GM12891 (cell line): ENCODE results near the gene CPNE1.

Experiments
- DNase-seq: peaks from one replicate; pipeline ENCODE4 v3.0.0; 2011; ENCODE audit warnings: low spot score; ENCODE audit not compliant: insufficient read length
- FAIRE-seq: peaks from 2 replicates; lab custom pipeline; 2011; peaks lifted over from hg19 to GRCh38; lab: Jason Lieb, UNC
- PAX5 ChIP-seq: IDR thresholded peaks from 2 replicates; pipeline ENCODE4 v1.6.1; 2011; ENCODE audit warnings: low read length, moderate library complexity, mild to moderate bottlenecking; ENCODE audit not compliant: insufficient read depth, severe bottlenecking
- POLR2A ChIP-seq: IDR thresholded peaks from 2 replicates; pipeline ENCODE4 v1.6.1; 2011; ENCODE audit warnings: low read depth, low read length, control low read depth
- POLR2AphosphoS5 ChIP-seq: IDR thresholded peaks from 2 replicates; pipeline ENCODE4 v1.6.1; 2011; ENCODE audit warnings: low read depth, low read length, control low read depth
- POU2F2 ChIP-seq: IDR thresholded peaks from 2 replicates; pipeline ENCODE4 v1.6.1; 2011; ENCODE audit warnings: low read depth, mild to moderate bottlenecking, control low read depth, low read length, moderate library complexity
- SPI1 ChIP-seq: IDR thresholded peaks from 2 replicates; pipeline ENCODE4 v1.6.1; 2011; ENCODE audit warnings: low read depth, low read length, control low read depth
- TAF1 ChIP-seq: IDR thresholded peaks from 2 replicates; pipeline ENCODE4 v1.6.1; 2011; ENCODE audit warnings: low read depth, low read length, control low read depth

Gene CPNE1

DNA sequence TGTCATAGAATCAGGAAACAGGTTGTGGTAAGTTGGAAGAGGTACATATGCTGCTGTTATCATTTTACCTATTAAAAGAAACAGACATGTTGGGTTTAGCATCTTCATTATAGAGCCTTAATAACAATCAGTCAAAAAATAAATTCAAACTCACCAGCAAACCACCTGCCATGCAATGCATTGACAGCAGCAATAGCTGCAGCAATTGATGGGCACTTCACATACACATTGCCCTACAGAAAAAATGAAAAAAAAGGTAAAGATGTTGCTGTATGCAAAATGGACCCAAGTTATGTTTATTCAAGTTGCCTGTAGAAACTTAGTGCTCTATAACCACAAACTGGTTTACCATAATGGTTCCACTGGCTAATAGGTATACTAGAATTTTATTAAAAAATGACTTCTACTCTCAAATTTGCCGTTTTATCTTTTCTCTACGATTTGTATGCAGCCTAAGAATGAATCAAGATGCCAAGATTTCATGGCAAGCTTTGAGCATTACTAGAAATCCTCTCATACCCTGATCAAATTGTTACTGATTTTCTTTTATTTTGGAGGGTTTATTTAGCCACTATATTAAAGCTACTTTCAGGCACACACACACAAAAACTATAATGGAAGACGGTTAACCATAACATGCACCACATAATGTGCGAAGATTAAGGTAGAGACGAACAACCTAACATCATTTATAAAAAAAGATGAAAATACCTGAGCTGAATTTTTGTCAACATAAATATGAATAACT lies 40.0 kb upstream of the CPNE1 start:
- DNase-seq (no peak), FAIRE-seq (no peak)
- no peak for TF ChIP-seq PAX5
- TF ChIP-seq TAF1, result no peak
- no peak for TF ChIP-seq POLR2A
- no peak for TF ChIP-seq SPI1
- no peak for TF ChIP-seq POU2F2
- TF ChIP-seq POLR2AphosphoS5, result no peak

DNA sequence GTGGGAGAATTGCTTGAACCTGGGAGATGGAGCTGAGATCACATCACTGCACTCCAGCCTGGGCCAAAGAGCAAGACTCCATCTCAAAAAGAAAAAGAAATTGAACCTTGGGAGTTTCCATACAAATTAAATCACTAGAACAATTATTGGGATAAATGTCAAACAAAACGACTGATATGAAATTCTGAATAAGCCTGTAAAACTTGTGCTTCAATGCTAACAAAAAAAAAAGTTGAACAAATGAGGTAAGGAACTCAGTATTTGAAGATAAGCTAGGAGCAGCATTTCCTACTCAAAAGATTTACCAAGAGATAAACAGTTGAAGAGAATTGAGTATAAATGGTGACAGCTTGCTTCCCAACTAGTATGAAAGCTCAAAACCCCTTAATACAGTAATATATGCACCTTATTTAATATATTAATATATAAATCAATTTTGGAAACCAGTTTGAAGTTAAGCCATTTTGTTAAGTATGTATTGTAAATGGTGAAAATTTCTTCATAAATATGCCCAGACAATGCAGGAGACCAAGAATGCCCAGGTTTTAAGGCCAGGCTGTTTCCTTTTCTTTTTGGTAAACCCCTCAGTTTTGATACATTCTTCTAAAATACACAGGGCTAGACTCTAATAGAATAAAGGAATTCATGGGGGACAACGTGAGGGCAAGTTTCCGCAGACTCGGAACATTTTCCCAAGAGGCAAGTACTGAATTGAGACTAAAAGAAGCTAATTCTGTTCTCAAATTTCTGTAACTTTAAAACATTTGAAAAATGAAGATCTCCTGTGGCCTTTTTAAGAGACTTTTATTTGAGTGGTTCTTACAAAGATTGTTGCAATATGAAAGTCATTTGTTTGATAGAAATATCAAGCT lies 38.4 kb upstream of the CPNE1 start:
- TF ChIP-seq POLR2AphosphoS5 (no peak), POLR2A (peak; percentile 40)

DNA sequence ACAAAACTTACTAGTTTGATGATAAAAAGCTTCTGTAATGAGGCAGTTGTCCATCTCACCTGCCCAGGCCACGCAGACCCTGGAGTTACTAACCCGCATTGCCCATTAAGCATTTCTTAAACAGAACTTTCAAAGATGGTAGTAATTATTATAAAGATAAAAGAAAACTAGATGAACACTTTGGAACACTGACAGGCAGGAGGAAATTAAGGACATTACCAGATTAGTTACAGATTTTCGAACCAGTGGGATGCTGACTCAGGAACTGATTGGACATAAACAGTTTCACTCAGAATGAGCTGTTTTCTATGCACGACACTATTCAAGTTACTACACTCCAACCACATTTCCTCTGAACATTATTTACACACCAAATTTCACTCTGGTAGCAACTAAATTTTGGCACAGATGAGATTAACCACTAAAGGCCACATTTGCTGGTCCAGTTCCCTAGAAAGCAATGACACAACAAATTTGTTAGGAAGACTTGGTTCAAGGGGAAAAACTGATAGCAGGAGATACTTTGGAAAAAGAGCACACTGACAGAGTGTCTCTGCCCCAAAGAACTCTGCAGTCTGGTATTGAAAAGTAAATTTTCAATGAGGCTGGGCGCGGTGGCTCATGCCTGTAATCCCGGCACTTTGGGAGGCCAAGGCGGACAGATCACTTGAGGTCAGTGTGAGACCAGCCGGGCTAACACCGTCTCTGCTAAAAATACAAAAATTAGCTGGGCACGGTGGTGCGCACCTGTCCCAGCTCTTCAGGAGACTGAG lies 37.5 kb upstream of the CPNE1 start:
- TF ChIP-seq POU2F2 (peak; percentile 61; the same call in 1 of the 2 replicates), POLR2A (no peak; the same call in 1 of the 2 replicates), POLR2AphosphoS5 (peak; percentile 77)
- no peak for FAIRE-seq
- DNase-seq, result no peak

More for the DNA sequence above, 38.4 kb upstream of the CPNE1 start:
- no peak for FAIRE-seq
- no peak for DNase-seq

DNA sequence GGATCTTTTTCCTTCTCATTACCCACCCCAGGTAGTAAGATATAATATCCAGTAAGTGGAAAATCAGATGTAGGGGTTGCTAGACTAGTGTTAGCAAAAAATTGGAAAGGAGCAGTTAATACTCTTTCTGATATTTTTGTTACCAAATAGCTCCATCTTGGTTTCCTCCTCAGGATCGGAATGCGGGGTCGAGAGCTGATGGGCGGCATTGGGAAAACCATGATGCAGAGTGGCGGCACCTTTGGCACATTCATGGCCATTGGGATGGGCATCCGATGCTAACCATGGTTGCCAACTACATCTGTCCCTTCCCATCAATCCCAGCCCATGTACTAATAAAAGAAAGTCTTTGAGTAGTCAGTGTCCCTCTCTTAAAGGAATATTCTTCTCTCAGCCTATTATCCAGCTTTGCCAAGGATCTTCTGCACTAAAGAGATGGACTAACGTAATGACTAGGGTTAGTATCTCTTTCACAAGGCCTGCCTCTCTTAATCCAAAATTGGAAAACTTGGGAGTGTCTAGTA lies 36.0 kb upstream of the CPNE1 start:
- FAIRE-seq (no peak), DNase-seq (no peak)
- TF ChIP-seq POLR2A (no peak), PAX5 (no peak), TAF1 (no peak), POU2F2 (no peak), SPI1 (no peak), POLR2AphosphoS5 (no peak)

DNA sequence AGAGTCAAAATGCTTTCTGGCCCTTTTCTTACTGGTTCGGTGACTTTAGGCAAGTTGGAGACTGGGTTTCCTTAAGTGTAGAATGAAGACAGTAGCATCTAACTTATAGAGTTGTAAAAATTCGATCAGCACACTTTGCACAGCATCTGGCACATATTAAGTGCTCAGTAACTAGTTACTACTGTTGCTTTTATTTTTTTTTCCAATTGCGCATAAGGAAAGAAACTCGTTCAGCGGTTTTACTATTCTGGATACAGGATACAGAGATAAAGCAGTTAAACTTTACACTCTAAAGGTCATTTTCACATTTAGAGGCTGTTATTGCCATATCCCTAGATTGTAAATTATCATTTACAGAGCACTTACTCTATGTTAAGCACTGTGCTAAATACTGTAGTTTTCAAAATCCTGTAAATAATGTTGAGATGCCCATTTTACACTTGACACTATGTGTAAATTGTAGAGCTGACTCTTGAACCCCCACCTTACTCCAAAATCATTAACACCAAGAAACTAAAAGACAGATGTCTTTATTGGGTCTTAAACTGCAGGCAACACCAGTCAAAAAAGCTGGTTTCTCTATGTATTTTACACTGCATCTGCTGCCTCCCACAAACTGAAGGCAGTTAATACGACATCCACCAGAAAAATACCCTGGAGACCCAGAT lies 35.4 kb upstream of the CPNE1 start:
- FAIRE-seq (no peak), DNase-seq (no peak)
- TF ChIP-seq POU2F2, result no peak
- no peak for TF ChIP-seq POLR2AphosphoS5
- no peak for TF ChIP-seq PAX5
- no peak; the same call in 1 of the 2 replicates for TF ChIP-seq TAF1
- no peak for TF ChIP-seq SPI1
- no peak for TF ChIP-seq POLR2A

DNA sequence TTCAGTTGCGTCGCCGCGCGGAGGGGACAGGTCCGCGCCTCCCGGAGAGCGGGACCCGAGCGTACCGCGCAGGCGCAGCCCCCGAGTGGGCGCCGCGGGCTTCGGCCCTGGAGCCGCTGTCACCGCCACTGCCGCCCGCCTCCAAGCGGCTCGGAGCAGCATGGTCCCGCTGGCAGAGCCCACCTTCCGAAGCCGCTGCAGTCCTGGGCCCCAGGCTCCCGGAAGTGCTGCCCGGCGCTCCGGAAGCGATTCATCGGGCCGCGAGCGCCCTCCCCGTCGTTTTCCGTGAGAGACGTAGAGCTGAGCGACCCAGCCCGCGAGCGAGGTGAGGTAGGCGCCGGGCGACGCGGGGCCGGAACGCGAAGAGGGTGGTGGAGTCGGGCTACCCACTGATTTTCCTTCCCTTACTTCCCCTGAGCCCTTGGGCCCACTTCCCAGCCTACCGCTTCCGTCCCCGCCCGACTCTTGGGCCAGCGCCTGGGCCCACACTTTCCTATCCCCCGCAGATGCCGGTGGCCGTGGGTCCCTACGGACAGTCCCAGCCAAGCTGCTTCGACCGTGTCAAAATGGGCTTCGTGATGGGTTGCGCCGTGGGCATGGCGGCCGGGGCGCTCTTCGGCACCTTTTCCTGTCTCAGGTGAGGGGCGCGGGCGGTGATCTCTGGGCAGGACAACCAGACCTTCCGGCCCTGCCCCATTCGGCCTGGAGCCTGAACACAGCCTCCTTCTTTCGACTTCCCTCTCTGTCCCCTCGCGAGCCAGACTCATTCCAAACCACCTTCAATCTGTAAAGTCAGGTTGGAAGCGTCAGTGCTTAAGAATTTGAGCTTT lies 34.6 kb upstream of the CPNE1 start, which contains the start of the genes NFS1 and ROMO1:
Gene NFS1, minus strand, starts transcription at position 226 of the 830 bp plus-strand sequence. Its CDS starts 64 bp downstream, at position 162.
Gene ROMO1, plus strand, starts transcription at position 279 of the 830 bp plus-strand sequence. Its CDS starts 228 bp downstream, at position 507.
- DNase-seq (peak; percentile 90), FAIRE-seq (peak; percentile 79)
- 0 out of 2 replicates have a peak, but pooled peaks have one; percentile 30 for TF ChIP-seq TAF1
- TF ChIP-seq SPI1, result no peak
- TF ChIP-seq POU2F2, result no peak; the same call in 1 of the 2 replicates
- TF ChIP-seq POLR2A, result peak; percentile 67
- TF ChIP-seq POLR2AphosphoS5, result peak; percentile 73
- peak; percentile 43 for TF ChIP-seq PAX5

DNA sequence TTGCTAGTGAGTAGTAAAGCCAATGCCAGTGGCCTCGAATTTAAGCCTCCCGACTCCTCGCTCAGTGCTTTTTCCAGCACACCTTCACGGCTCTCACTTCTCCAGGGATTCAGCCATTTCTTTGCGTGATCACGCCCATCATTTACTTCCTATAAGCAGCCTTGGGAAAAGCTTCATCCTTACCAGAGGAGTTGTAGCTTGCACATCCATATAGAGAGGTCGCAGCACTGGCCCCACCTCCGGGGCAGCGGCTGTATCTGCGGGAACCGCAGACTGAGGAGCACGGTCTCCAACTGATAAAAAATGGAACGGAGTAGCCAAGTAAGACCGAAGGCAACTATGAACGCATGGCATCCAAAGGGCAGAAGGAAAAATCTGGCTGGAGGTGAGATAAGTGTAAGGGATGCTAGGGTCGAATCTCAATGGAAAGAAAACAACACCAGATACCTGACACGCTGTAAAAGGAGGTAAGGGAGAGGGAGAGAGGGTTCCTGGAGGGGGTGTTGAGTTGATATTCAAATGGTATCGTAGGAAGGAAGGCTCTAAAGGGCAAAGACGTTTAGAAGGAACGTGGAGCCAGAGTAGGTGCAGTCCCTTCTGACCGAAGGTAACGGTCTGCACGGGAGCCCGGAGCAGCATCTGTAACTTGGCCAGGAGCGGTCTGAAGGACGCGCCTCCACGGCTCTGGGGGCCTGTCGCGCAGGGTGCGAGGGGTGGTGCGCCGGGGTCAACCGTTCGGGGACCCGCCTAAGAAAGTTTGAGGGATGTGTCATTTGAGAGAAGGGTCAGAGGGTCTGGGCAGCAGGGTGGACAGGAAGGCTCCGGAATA lies 33.8 kb upstream of the CPNE1 start:
- TF ChIP-seq TAF1 (0 out of 2 replicates have a peak, but pooled peaks have one; percentile 12), POLR2AphosphoS5 (no peak)
- FAIRE-seq (no peak), DNase-seq (no peak)
